HG03064 (cell line): ENCODE measurements around the gene WIPF2.
"Not testable (repeated sequence)": the region's sequence is repeated elsewhere in the genome, so short reads cannot be mapped to it uniquely, and the experiment has no call there.

Experiments
- ATAC-seq: cut with Tn5 transposase; IDR thresholded peaks from one replicate; pipeline ENCODE4 v1.9.1; 2021; ENCODE audit warnings: low read depth; ENCODE audit not compliant: unreplicated experiment

Gene WIPF2

DNA sequence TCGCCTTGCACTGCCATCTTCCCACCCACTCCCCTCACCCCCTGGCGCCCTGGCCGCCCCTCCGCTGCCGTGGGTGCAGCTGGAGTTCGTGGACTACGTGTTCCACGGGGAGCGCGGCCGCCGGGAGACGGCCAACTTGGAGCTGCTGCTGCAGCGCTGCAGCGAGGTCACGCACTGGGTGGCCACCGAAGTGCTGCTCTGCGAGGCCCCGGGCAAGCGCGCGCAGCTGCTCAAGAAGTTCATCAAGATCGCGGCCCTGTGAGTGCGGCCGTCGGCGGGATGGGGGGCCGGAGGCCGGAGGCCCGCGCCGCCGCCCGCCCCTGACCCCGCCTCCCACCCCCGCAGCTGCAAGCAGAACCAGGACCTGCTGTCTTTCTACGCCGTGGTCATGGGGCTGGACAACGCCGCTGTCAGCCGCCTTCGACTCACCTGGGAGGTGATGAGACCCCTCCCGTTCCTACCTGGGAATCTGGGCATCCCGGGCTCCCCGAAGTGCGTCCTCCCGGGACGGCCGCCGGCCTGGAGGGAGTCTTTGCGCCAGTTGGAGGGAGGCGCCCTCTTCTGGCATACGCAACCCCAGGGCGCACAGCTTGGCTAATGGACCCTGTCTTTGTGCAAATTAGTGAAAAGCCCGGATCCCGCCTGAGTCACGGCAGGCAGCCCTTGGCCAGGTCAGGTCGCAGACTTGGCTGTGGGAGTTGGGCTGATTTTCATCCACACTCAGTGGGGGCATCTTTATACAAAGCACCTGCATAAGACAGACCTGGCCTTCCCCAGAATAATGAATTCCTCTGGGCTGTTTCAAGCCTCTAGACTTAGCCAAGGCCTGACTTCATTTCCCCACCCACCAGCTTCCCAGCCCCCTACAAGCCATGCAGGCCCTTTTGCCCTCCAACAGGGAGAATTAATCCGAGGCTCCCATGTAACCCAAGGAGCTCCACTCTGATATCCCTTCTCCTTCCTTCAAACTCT, 27.6 kb upstream of the WIPF2 start:
- ATAC-seq: peak; percentile 73

DNA sequence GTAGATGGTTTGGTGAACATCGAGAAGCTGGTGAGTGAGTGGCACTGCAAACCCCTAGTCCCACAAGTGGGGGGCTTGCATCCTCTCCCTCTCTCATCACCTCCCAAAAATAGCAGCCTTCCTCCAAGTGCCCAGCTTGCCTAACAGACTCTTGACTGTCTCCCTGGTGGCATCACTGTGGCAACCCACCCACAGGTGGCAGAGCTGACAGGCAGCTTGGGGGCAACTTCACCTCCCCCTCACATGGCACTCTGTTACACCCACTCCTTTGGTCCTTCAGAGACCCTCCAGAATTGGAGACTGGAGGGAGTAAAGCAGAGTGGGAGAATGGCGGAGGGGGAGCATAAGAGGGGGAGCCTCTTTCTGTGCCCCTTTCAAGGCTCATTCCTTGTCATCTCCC, 26.1 kb upstream of the WIPF2 start:
- no peak for ATAC-seq

DNA sequence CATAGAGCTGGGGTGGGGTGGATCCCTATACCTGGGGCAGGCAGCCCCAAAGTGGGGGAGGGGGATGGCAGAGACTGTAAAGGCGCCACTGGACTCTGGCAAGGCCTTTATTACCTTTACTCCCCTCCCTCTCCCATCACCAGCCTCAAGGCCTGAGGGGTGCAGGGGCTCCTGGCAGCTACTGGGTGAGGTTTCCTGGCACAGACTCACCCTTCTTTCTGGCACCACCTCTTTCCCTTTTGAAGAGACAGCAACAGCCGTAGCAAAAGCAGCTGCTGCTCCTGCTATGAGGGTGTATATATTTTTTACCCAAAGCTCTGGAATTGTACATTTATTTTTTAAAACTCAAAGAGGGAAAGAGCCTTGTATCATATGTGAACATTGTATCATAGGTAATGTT, 24.3 kb upstream of the WIPF2 start:
- no peak for ATAC-seq

DNA sequence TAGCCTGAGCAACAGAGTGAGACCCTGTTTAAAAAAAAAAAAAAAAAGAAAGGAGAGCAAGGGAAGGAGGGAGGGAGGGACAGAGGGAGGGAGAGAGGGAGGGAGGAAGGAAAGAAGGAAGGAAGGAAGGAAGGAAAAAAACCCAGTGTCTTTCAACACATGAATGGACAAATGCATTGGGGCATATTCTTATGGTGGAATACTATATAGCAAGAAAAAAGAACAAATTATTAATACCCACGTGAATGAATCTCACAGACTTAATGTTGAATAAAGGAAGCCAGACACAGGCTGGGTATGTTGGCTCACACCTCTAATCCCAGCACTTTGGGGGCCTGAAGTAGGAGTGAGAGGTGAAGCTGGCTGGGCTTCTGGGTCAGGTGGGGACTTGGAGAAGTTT, 21.6 kb upstream of the WIPF2 start:
- no peak for ATAC-seq

DNA sequence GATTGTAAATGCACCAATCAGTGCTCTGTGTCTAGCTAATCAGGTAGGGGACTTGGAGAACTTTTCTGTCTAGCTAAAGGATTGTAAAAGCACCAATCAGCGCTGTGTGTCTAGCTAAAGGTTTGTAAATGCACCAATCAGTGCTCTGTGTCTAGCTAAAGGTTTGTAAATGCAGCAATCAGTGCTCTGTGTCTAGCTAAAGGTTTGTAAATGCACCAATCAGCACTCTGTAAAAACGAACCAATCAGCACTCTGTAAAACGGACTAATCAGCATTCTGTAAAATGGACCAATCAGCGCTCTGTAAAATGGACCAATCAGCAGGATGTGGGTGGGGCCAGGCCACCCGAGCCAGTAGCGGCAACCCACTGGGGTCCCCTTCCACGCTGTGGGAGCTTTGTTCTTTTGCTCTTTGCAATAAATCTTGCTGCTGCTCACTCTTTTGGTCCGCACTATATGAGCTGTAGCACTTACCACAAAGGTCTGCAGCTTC, 21.1 kb upstream of the WIPF2 start:
- not testable (repeated sequence) for ATAC-seq

DNA sequence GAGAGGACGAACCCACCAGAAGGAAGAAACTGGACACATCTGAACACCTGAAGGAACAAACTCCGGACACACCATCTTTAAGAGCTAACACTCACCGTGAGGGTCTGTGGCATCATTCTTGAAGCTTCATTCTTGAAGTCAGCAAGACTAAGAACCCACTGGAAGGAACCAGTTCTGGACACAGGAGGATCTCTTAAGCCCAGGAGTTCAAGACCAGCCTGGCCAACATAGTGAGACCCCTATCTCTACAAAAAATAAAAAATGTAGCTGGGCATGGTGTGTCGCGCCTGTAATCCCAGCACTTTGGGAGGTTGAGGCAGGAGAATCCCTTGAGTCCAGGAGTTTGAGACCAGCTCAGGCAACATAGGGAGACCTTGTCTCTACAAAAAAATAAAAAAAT, 20.5 kb upstream of the WIPF2 start:
- ATAC-seq: no peak

DNA sequence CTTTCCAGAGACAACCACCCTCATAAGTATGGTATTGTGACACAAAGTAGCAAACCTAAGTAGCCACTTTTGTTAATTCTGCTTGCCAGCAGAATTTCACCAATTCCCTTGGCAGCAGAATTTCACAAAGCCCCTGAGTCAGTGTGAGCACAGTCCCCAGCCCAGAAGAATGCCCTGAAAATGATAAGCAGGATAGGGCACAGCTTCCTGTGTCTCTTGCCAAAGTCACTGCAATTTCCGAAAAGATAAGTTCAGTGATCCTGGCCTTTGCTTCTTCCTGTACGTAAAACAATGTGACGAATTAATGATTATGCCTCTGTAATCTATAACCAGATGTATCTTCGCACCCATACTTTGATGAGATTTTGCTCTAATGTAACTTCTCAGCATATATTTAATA, 16.0 kb upstream of the WIPF2 start:
- no peak for ATAC-seq

DNA sequence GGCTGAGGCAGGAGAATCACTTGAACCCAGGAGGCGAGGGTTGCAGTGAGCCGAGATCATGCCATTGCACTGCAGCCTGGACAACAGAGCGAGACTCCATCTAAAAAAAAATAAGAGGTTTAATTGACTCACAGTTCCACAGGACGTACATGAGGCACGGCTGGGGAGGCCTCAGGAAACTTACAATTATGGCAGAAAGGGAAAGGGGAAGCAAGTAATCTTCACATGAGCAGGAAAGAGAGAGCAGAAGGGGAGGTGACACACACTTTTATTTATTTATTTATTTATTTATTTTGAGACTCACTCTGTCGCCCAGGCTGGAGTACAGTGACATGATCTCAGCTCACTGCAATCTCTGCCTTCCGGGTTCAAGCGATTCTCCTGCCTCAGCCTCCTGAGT, 12.9 kb upstream of the WIPF2 start:
- ATAC-seq: not testable (repeated sequence)

DNA sequence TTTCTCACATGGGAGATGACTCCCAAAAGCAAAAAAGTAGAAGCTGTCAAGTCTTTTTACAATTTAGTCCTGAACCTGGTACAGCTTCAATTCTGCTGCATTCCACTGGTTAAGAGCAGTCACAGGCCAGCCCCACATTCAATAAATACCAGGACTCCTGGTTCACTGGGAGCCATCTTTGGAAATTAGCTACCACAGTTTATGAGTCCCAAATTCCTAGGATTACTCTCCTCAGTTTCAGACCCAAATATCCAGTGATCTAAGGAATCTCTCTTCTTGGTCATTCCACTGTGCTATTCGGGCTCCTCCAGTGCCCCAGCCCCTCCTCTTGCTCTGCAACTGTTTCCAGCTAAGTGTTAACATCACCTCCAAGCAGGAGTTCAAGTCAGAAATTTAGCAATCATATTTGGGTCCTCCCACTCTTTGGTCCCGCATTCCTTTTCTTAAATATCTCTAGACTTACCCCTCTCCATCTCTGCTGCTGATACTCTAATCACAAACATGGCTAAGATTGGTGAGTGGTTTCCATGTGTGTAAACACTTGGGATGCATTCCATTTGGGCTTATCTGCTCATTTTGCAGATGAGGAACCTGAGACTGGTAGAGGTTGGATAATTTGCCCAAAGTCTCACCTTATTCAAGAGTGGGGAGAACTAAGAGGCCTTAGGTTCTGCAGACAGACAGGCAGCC, 9.6 kb upstream of the WIPF2 start:
- no peak for ATAC-seq

DNA sequence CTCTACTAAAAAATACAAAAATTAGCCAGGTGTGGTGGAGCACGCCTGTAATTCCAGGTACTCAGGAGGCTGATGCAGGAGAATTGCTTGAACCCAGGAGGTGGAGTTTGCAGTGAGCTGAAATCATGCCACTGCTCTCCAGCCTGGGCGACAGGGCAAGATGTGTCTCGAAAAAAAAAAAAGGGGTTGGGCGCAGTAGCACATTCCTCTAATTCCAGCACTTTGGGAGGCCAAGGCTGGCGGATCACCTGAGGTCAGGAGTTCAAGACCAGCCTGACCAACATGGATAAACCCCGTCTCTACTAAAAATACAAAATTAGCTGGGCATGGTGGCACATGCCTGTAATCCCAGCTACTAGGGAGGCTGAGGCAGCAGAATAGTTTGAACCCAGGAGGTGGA, 5.2 kb upstream of the WIPF2 start:
- ATAC-seq: not testable (repeated sequence)

DNA sequence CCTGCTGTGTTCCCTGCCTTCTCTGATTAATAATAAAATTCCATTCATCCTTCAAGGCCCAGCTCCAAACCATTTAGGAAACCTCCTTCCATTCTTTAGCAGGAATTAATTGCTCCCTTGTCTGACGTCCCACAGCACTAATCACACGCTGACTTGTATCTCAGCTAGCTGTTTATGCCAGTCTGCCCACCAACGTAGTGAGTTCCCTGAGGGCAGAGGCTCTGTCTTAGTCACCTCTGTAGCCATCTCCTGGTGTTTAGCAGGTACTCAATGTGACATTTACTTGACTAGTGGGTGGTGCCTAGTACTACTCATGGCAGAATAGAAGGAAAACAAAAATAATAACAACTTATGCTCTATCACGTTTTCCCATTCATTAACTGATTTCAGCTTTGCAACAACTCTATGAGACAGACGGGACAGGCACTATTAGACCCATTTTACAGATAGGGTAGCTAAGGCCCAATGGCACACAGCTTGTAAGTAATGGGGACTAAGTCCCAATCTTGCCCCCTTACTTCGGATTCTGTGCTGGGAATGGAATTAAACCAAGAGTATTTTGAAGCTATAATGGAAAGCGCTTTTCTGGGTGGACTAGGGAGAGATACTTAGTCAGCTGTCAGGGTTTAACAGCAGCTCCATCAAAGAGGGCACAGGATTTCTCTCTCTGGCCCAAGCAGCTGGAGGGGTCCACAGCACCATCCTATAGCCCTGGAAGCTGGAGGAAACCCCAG, 931 bp upstream of the WIPF2 start:
- ATAC-seq: no peak

DNA sequence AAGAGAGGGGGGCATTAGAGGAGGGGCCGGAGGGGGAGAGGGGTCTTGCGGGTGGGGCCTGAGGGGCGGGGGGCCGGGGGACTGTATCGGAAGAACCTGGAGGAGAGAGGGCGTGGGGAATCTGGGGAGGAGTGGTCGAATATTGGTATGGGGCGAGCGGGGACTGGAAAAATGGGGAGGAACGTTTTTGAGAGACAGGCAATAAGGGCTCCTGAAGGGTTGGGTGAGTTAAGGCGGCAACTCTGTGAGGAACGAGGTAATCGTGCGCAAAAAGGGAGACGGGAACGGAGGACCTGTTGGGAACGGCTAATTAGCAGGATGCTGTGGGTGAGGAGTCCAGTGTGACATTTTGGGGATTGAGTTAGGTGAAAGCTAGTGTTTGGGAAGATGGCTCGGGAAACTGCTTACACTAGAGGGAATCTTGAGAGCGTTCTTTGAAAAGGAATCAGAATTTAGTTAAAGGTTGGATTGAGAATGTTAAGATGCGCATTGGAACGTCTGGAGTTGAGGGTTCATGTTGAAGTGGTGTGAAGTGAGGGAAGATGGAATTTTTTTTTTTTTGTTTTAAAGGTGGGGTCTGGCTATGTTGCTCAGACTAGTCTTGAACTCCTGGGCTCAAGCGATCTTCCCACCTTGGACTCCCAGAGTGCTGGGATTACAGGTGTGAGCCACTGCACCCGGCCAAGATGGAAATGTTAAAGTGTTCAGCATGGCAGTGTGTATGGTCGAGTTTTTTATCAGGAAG, 662 bp downstream of the WIPF2 start:
- ATAC-seq: no peak

DNA sequence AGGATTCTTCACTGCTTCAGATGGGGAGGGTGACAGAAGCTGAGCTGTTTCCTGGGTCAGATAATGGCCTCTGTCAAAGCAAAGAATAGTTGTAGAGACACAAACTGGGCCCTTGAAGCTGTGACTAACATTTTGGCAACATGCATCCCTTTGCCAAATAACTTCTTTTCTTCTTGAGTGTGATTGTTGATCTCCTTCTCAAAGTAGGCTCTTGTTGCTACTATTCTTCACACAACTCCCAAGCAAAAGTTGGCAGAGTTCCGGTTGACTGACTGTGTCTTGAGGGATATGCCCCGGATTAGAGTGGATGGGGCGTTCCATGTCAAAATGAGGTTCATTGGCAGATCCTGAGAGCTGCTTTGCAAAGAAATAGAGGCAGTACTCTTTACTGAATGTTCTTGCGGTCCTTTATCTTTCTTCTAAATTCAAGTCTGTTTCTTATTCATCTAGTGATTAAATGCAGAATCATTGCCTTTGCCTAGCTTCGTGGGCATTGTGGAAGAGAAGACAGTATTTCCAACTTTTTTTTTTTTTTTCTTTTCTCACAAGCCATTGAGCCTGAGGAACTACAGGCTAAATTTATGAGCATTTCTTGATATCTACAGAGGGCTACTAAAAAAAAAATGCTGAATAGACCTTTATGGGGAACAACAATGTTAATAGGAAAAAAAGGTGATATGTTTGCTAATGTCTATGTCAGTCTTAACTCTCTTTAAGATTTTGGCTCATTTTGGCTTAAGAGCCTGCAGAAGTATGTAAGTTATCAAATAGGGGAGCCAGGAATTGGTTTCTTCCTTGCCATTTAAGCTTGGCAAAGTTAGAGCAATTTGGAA, 5.8 kb downstream of the WIPF2 start:
- ATAC-seq: no peak

DNA sequence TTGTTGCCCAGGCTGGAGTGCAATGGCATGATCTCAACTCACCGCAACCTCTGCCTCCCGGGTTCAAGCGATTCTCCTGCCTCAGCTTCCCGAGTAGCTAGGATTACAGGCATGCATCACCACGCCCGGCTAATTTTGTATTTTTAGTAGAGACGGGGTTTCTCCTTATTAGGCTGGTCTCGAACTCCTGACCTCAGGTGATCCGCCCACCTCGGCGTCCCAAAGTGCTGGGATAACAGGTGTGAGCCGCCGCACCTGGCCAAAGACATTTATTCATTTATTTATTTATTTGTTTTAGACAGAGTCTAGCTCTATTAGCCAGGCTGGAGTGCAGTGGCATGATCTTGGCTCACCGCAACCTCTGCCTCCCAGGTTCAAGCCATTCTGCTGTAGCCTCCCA, 10.0 kb downstream of the WIPF2 start:
- not testable (repeated sequence) for ATAC-seq

DNA sequence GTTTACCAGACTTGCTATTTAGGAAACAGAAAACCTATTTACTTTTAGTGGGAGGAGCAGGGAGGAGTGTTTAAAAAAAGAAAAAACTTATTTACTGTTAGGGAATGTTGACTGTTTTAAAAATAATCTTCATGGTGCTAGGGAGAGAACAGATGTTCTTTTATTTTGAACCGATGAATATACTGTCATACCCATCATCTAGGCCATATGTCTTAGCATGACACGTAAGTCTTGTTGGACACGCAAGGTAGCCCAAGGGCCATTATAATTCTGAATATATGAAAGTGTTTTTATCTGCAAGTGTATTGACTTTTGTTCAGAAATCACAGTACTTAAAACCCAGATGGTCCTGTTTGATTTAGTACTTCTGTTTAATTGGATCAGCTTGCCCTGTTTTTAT, 11.6 kb downstream of the WIPF2 start:
- no peak for ATAC-seq

DNA sequence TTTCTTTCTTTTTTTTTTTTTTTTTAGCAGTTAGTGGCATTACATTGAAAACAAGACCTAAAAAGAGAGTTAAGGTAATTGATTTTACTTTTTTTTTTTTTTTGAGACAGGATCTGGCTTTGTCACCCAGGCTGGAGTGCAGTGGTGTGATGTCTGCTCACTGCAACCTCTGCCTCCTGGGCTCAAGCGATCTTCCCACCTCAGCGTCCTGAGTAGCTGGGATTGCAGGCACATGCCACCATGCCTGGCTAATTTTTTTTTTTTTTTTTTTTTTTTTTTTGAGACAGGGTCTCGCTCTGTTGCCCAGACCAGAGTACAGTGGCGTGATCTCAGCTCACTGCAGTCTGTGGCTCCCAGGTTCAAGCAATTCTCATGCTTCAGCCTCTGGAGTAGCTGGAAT, 12.8 kb downstream of the WIPF2 start:
- not testable (repeated sequence) for ATAC-seq

DNA sequence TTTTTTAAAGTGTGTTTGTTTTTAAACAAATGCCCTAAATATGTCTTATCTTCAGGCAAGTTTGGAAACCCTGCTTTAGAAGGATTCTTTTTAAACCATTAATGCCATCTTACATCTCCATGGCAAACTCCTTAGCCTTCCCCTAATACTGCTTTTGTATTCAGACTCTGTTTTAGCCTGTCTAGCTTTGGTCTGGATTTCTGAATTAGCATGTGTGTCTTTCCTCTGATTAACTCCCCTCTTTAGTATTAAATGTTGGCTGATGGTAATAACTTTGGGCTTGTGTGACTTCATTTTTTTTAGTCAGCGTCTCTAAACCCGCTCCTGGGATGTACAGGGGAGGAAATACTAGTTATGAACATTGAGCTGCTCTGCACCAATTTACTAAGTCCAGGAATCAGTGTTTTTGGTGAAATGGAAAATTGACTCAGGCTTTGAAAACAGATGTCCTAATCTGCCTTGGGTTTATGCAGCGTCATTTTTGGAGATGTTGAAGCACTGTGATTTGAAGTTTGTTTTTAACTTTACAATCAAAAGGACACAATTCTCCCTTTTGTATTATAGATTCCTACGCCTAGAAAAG, 22.2 kb downstream of the WIPF2 start:
- ATAC-seq: no peak

DNA sequence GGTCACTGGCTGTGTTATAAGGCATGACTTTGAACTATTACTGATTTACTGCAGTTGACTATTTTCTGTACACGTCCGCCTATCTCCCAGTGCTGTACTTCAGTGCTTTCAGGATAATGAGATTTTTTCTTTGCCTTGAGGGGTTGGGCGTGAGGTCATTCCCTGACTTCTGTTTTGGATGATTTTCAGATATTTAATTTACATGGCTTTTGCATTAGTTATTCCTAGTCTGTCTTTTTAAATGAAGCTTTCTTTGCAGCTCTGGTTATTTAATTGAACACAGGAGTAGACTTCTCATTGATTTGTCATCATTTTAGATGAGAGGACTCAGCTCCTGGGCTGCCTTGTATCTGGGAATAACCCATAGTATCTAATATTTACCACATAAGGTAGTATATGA, 23.7 kb downstream of the WIPF2 start:
- ATAC-seq: no peak

DNA sequence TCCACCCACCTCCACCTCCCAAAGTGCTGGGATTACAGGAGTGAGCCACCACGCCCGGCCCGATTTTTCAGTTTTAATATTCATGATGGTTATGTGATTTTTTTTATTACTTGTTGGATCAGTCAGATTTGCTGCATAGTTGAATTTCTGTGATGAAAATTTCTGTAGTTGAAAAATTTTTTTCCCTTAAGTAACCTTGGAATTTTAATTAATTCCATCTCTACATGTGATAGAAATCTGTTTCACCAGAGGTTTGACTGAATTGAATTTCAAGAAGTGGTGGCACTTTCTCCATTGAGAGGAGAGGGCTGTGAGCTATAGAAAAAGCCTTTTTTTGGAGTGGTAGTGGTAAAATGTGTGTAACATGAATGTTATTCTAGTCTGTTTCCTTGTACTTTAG, 24.7 kb downstream of the WIPF2 start:
- ATAC-seq: no peak
